Fibroblast of pulmonary artery (primary cell): Measurements from ENCODE around the gene APLF.
"Not testable (repeated sequence)": the region's sequence is repeated elsewhere in the genome, so short reads cannot be mapped to it uniquely, and the experiment has no call there.

Experiments
- DNase-seq: peaks from one replicate; pipeline ENCODE4 v3.0.0-alpha.2; 2010; ENCODE audit warnings: low read depth
- H3K4me3 ChIP-seq: replicated peaks from 2 replicates; pipeline ENCODE4 v1.5.1; 2011; ENCODE audit warnings: low read depth, mild to moderate bottlenecking, control low read depth, low read length, moderate library complexity
- TF ChIP-seq, protein P1 (sequence below): IDR thresholded peaks from 2 replicates; pipeline ENCODE4 v1.5.1; 2011; ENCODE audit warnings: mild to moderate bottlenecking, control low read depth, low read length, inconsistent platforms; ENCODE audit errors: missing control alignments

Gene APLF

DNA sequence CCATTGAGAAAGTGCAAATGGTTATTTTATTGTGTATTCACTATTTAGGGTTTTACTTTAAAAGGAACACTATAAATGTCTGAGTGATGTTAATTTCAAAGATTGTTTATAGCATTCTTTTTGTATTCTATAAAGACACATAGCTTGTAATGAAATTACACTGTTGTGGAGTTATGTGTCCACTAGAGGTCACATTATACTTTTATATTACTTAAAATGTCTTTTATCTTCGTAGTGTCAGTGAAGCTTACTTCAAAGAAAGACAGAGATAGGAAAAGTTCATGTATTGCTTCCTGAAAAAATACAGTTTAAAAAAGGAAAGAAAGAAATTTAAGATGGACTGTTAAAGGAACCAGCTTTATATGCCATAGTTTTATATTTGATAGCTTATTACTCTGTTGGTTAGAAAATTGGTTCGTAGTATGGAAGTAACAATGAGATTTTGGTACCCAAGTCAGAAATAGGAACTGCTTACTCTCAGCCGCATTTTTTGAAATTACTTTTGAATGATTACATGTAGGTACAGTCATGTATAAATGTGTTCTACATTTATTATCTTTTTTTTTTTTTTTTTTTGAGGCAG, 20.5 kb downstream of the APLF start:
- TF ChIP-seq, protein P1, sequence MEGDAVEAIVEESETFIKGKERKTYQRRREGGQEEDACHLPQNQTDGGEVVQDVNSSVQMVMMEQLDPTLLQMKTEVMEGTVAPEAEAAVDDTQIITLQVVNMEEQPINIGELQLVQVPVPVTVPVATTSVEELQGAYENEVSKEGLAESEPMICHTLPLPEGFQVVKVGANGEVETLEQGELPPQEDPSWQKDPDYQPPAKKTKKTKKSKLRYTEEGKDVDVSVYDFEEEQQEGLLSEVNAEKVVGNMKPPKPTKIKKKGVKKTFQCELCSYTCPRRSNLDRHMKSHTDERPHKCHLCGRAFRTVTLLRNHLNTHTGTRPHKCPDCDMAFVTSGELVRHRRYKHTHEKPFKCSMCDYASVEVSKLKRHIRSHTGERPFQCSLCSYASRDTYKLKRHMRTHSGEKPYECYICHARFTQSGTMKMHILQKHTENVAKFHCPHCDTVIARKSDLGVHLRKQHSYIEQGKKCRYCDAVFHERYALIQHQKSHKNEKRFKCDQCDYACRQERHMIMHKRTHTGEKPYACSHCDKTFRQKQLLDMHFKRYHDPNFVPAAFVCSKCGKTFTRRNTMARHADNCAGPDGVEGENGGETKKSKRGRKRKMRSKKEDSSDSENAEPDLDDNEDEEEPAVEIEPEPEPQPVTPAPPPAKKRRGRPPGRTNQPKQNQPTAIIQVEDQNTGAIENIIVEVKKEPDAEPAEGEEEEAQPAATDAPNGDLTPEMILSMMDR = peak; percentile 52
- peak; percentile 60 for DNase-seq
- H3K4me3 ChIP-seq = no peak overlapping the region

DNA sequence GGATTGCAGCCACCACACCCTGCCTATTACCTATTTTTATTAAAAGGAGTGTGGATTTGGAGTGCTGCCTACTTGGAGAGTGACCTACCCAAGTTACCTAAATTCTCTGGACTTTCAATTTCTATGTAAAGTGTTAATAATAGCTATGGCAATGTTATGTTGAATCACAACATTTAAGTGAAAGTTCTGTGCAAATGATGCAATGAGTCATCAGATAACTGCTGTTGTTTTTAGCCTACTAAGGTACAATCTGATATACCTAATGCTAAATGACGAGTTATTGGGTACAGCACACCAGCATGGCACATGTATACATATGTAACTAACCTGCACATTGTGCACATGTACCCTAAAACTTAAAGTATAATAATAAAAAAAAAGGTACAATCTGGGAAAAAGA, 21.2 kb downstream of the APLF start:
- not testable (repeated sequence) for H3K4me3 ChIP-seq
- DNase-seq = peak; percentile 52

DNA sequence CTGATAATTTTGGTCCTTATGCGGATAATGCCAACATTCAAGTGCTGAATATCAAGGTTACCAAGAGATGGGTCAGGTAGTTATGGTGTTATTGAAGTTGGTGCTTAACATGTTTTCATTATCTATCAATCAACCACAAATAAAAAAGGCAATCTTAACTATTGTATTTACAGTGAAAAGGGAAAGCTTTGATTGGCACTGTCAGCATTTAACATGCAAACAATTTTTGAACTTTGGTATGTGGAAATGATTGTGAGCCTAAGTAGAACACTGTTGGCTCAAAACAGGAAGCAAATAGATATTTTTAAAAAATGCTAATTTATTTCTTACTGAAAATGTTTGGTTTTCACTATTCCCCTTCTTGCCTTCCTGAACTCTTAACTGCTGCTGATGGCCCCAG, 21.9 kb downstream of the APLF start:
- no peak for DNase-seq
- TF ChIP-seq, protein P1 = no peak
- no peak overlapping the region for H3K4me3 ChIP-seq

DNA sequence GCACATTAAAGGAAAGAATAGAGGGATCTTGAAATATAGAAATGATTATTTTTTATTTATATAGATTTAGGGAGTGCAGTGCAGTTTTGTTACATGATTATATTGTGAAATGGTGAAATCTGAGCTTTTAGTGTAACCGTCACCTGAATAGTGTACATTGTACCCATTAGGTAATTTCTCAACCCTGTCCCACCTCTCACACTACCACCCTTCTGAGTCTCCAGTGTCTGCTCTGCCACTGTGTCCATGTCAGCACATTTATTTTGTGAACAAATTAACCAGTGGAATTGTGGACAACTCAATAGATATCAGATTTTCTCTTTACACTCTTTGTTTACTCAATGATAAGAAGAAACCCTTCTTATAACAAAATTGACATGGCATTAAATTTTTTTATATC, 24.2 kb downstream of the APLF start:
- no peak overlapping the region for H3K4me3 ChIP-seq
- TF ChIP-seq, protein P1 = no peak
- DNase-seq = no peak

DNA sequence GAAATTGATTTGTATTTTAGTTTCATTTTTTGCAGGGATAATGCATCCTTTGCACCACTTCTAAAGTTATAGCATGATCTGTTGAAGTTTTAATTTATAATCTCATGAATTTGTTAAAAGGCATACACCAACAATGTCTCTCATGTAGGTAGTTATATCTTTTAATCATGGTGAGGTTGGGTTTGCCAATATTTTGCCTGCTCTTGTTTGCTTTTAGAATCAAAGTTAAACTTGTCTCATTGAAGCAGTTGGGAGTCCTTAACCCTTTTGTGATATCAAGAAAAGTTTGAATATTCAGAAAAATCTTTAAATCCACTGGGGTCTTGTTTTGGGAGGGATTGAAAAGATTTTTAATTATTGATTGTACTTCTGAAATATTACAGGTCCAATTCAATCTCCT, 31.7 kb downstream of the APLF start:
- TF ChIP-seq, protein P1 = no peak
- H3K4me3 ChIP-seq = no peak overlapping the region
- no peak for DNase-seq

DNA sequence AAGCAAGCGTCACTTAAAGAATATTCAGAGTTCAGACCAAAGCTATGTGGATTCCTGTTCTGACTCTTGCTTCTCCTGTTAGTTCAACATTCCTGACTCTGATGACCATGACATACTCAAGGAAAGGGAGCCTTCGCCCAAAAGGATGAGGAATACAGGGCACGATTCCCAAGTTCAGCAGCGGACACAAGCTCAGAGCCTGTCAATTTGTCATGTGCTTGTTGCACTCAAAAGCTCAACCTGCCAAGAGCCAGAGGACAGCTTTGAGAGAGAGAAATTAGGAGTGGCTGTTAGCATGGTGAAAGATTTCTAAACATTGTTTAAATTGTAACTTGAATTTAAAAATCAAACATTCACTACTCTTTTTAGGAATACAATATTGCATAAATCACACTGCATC, 33.3 kb downstream of the APLF start:
- TF ChIP-seq, protein P1 = no peak
- no peak for DNase-seq
- no peak overlapping the region for H3K4me3 ChIP-seq

DNA sequence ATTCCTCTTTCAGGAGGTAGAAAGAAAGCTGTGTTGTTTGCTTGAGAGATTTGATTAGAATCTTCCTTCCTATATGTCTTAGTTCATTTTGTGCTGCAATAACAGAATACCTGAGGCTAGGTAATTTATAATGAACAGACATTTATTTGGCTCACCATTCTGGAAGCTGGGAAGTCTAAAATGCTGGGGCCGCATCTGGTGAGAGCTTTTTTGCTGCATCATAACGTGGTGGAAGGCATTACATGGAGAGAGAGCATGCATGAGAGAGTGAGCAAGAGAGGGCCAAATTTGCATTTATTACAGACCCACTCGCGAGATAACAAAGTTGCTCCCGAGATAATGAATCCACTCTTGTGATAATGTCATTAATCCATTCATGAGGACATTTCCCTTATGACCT, 34.4 kb downstream of the APLF start:
- H3K4me3 ChIP-seq = no peak overlapping the region
- TF ChIP-seq, protein P1 = no peak
- DNase-seq = no peak
